GM18907 (cell line): ENCODE data around the gene ACAP3.

Source experiments
- ATAC-seq: cut with Tn5 transposase; IDR thresholded peaks from one replicate; pipeline ENCODE4 v1.9.1; 2021; ENCODE audit warnings: mild to moderate bottlenecking, moderate library complexity; ENCODE audit not compliant: unreplicated experiment

ACAP3 gene

DNA sequence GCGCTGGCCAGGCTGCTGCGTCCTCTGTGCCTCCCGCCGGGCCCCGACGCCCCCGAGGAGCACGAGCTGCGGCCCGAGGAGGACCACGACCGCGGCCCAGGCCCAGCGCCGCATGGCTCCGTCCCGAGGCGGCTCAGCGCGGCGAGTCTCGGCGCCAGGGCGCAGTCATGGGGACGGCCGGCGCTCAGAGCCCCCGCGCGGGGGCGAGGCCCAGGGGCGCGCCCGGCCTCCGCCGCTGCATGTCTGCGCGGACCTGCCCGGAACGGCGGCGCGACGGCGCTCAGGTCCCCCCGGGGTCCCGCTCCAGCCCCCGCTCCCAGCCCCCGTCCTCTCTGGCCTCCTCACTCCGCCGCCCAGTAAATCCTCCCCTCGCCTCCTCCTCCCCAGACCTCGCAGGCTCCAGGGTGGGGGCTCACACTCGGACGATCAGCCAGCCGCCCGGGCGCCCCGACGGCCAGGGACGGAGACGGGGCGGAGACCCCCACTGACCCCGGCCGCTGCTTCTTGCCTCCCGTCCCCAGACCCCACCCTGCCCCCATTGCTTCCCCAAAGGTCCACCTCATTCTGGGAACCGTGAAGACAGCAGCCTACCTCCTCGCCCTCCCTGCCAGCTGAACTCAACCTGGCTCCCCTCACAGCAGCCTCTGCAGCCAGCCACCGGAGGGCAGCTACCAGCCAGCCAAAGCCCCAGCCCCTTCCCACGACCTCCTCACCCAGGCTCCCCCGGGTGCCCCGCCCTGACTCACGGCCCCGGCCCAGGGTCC lies 61.0 kb downstream of the ACAP3 start, which contains the start of gene C1QTNF12:
TSS of gene C1QTNF12 (minus strand) at position 146 of the 764 bp plus-strand sequence. CDS start at position 114, 32 bp downstream.
- no peak for ATAC-seq

DNA sequence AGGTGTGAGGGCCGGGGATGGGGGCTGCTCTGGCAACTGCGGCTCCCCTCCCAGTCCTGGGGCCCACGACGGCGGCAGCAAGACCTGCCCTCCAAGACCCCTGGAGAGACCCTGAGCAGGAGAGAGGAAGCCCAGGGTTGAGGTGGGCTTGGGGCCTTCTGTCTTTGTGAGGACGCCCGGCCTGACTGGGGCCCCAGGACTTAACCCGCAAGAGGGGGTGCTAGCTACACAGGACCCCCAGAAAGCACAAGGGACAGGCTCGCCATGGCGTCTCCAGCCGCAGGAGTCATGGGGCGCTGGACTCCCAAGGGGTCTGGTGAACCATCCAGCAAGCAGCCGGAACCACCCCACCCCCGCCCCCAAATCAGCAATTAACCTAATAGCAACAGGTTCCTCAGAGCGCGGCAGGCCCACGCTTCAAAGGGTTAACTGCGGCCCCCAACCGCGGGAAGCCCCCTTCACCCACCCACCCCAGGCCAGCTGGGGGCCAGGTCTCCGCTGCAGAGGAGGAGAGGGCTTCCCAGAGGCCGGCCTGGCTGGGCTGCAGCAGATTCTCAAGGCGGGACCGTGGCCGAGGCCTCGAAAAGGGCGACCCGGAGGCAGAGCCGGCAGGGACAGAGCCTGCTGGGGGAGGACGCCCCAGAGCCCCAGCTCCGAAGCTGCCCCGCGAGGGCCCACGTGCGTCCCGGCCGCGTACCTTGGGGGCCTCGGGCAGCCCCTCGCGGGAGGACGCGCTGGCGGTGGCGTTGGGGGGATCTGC lies 61.7 kb downstream of the ACAP3 start:
- no peak for ATAC-seq

GRCh38 chr1:1245178-1245816 lies 62.4 kb downstream of the ACAP3 start:
- no peak for ATAC-seq

GRCh38 chr1:1244192-1244811 lies 63.4 kb downstream of the ACAP3 start:
- ATAC-seq = no peak

- no peak for ATAC-seq
Measured at GRCh38 chr1:1243807-1244191, 63.9 kb downstream of the ACAP3 start.

DNA sequence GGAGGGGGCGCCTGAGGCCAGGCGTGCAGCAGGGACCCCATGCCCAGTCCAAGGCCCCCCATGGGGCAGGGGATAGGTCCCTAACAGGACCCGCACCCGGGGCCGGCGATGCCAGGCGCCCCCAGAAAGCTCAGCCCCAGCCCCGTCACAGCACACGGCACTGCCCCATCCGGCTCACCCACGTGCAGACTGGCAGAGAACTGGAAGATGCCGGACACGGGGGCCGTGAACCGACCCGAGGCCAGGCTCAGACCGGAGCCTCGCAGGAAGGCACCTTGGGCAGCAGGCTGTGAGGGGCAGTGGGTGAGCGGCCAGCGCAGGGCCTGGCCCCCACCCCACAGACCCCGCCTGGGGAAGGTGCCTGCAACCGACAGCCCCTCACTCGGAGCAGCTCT lies 64.5 kb downstream of the ACAP3 start:
- no peak for ATAC-seq

- no peak for ATAC-seq
Measured at GRCh38 chr1:1242461-1243265, 65.1 kb downstream of the ACAP3 start.
